H9 (cell line): ENCODE measurements around the gene RUNDC1. TPM values are rescaled to one million over a fixed set of nuclear protein-coding genes. Genes with fewer than 3 reads are reported as not detected.

Source experiments
- DNase-seq: peaks from one replicate; pipeline ENCODE4 v3.0.0-alpha.2; 2017
- H2AFZ ChIP-seq: one replicate; pipeline ENCODE4 v1.6.1; 2013; ENCODE audit warnings: mild to moderate bottlenecking, low read length, control low read depth, moderate library complexity
- H2AK5ac ChIP-seq: 2 replicates; pipeline ENCODE4 v1.6.1; 2013; ENCODE audit warnings: low read length, control low read depth, mixed read lengths; ENCODE audit not compliant: insufficient read length
- H2BK120ac ChIP-seq: one replicate; pipeline ENCODE4 v1.6.1; 2013; ENCODE audit warnings: low read depth, mild to moderate bottlenecking, low read length, control low read depth, inconsistent platforms; ENCODE audit not compliant: poor library complexity, severe bottlenecking
- H2BK12ac ChIP-seq: 2 replicates; pipeline ENCODE4 v1.6.1; 2013; ENCODE audit warnings: low read length, control low read depth, mixed read lengths, low read depth; ENCODE audit not compliant: insufficient read length
- H2BK15ac ChIP-seq: 2 replicates; pipeline ENCODE4 v1.6.1; 2013; ENCODE audit warnings: low read depth, low read length, control low read depth
- H2BK20ac ChIP-seq: one replicate; pipeline ENCODE4 v1.6.1; 2013; ENCODE audit warnings: low read depth, mild to moderate bottlenecking, low read length, control low read depth, inconsistent platforms; ENCODE audit not compliant: poor library complexity, severe bottlenecking
- H2BK5ac ChIP-seq: 2 replicates; pipeline ENCODE4 v1.6.1; 2013; ENCODE audit warnings: low read length, control low read depth, mixed read lengths; ENCODE audit not compliant: insufficient read length
- H3K14ac ChIP-seq: 2 replicates; pipeline ENCODE4 v1.6.1; 2013; ENCODE audit warnings: low read length, control low read depth; ENCODE audit not compliant: insufficient read depth
- H3K18ac ChIP-seq: 2 replicates; pipeline ENCODE4 v1.6.1; 2013; ENCODE audit warnings: low read depth, mild to moderate bottlenecking, mixed read lengths, low read length, control low read depth; ENCODE audit not compliant: insufficient read length
- H3K23ac ChIP-seq: 2 replicates; pipeline ENCODE4 v1.6.1; 2013; ENCODE audit warnings: low read length, control low read depth, mixed read lengths, low read depth; ENCODE audit not compliant: insufficient read length
- H3K23me2 ChIP-seq: 2 replicates; pipeline ENCODE4 v1.6.1; 2013; ENCODE audit warnings: low read depth, mild to moderate bottlenecking, mixed read lengths, low read length, control low read depth; ENCODE audit not compliant: insufficient read length, poor library complexity, severe bottlenecking
- H3K27ac ChIP-seq: 2 replicates; pipeline ENCODE4 v1.5.1; 2013; ENCODE audit warnings: low read length, control low read depth, mixed read lengths, low read depth; ENCODE audit not compliant: insufficient read length
- H3K27me3 ChIP-seq: 2 replicates; pipeline ENCODE4 v1.6.1; 2013; ENCODE audit warnings: low read length, control low read depth, inconsistent platforms; ENCODE audit not compliant: insufficient read depth
- H3K4ac ChIP-seq: 2 replicates; pipeline ENCODE4 v1.6.1; 2013; ENCODE audit warnings: low read depth, mild to moderate bottlenecking, control low read depth, inconsistent platforms, low read length, moderate library complexity
- H3K4me1 ChIP-seq: 2 replicates; pipeline ENCODE4 v1.6.1; 2013; ENCODE audit warnings: low read length, control low read depth, inconsistent platforms; ENCODE audit not compliant: insufficient read depth
- H3K4me2 ChIP-seq: 2 replicates; pipeline ENCODE4 v1.6.1; 2013; ENCODE audit warnings: low read length, control low read depth, mixed read lengths; ENCODE audit not compliant: insufficient read length, insufficient read depth
- H3K56ac ChIP-seq: 2 replicates; pipeline ENCODE4 v1.6.1; 2013; ENCODE audit warnings: low read depth, mild to moderate bottlenecking, mixed read lengths, low read length, control low read depth; ENCODE audit not compliant: insufficient read length
- H3K79me1 ChIP-seq: 2 replicates; pipeline ENCODE4 v1.6.1; 2013; ENCODE audit warnings: low read depth, mild to moderate bottlenecking, moderate library complexity, low read length, control low read depth, inconsistent platforms; ENCODE audit not compliant: insufficient read depth, poor library complexity, severe bottlenecking
- H3K79me2 ChIP-seq: 2 replicates; pipeline ENCODE4 v1.6.1; 2013; ENCODE audit warnings: low read length, control low read depth, inconsistent platforms; ENCODE audit not compliant: insufficient read depth
- H3K9ac ChIP-seq: 2 replicates; pipeline ENCODE4 v1.6.1; 2013; ENCODE audit warnings: low read length, control low read depth, mixed read lengths; ENCODE audit not compliant: insufficient read length; ENCODE audit errors: extremely low read depth
- H3K9me3 ChIP-seq: one replicate; pipeline ENCODE4 v1.6.1; 2013; ENCODE audit warnings: low read depth, low read length, inconsistent platforms; ENCODE audit not compliant: control insufficient read depth
- H3T11ph ChIP-seq: one replicate; pipeline ENCODE4 v1.6.1; 2013; ENCODE audit warnings: mild to moderate bottlenecking, low read length, control low read depth, inconsistent platforms
- H4K20me1 ChIP-seq: one replicate; pipeline ENCODE4 v1.6.1; 2013; ENCODE audit not compliant: control insufficient read depth, insufficient read length, insufficient read depth
- H4K5ac ChIP-seq: 2 replicates; pipeline ENCODE4 v1.6.1; 2013; ENCODE audit warnings: low read depth, mild to moderate bottlenecking, mixed read lengths, low read length, control low read depth; ENCODE audit not compliant: insufficient read length
- H4K8ac ChIP-seq: replicated peaks from 2 replicates; pipeline ENCODE4 v1.6.1; 2013; ENCODE audit warnings: low read length, control low read depth, mixed read lengths, low read depth; ENCODE audit not compliant: insufficient read length
- H4K91ac ChIP-seq: 2 replicates; pipeline ENCODE4 v1.6.1; 2013; ENCODE audit warnings: low read depth, mild to moderate bottlenecking, moderate library complexity, mixed read lengths, low read length, control low read depth; ENCODE audit not compliant: insufficient read length
- H3K27ac Mint-ChIP-seq, 3 experiments: 2 replicates in 2 of 3; 3 replicates in 1 of 3; pipeline ENCODE4 v1.8.0; 2020 to 2021; ENCODE audit warnings: mixed read lengths in 3 of 3, mild to moderate bottlenecking in 1 of 3, moderate library complexity in 1 of 3
- H3K27me3 Mint-ChIP-seq: 2 replicates; pipeline ENCODE4 v1.8.0; 2021; ENCODE audit warnings: low read depth, mild to moderate bottlenecking, moderate library complexity, mixed read lengths
- H3K36me3 Mint-ChIP-seq, 3 experiments: 2 replicates in 2 of 3; 3 replicates in 1 of 3; pipeline ENCODE4 v1.8.0; 2020 to 2021; ENCODE audit warnings: low read depth in 3 of 3, mixed read lengths in 3 of 3; ENCODE audit not compliant: insufficient read depth in 1 of 3
- H3K4me1 Mint-ChIP-seq, 2 experiments: 2 replicates each; pipeline ENCODE4 v1.8.0; 2020; ENCODE audit warnings: mixed read lengths in 2 of 2
- H3K4me3 Mint-ChIP-seq, 2 experiments: 2 replicates in 1 of 2; 3 replicates in 1 of 2; pipeline ENCODE4 v1.8.0; 2020 to 2021; ENCODE audit warnings: mild to moderate bottlenecking in 2 of 2, mixed read lengths in 2 of 2, moderate library complexity in 1 of 2
- H3K9me3 Mint-ChIP-seq, 2 experiments: 2 replicates in 1 of 2; 3 replicates in 1 of 2; pipeline ENCODE4 v1.8.0; 2020; ENCODE audit warnings: mild to moderate bottlenecking in 2 of 2, mixed read lengths in 2 of 2, moderate library complexity in 1 of 2
- CTCF ChIP-seq: fragments of 200-600 bp; sonication (generic); conservative IDR thresholded peaks from 3 replicates; pipeline ENCODE4 v1.8.0; 2021; ENCODE audit warnings: antibody characterized with exemption, mild to moderate bottlenecking
- WGBS: extraction: QIAGEN DNeasy Blood & Tissue Kit; methylation state at CpG from one replicate; pipeline ENCODE4 v1.1.7; 2013; ENCODE audit warnings: missing lambda C conversion rate, low lambda C conversion rate, mixed read lengths; ENCODE audit not compliant: insufficient read length; ENCODE audit errors: extremely low coverage; 5-methylcytosine and 5-hydroxymethylcytosine counted together
- total RNA-seq: library from RNA; stranded (reverse); gene quantifications from 2 replicates; pipeline ENCODE4 v1.2.1, GENCODE V29; 2021

RUNDC1 gene
- total RNA-seq, 1 experiment from 2014 or later: 18.8 TPM

DNA sequence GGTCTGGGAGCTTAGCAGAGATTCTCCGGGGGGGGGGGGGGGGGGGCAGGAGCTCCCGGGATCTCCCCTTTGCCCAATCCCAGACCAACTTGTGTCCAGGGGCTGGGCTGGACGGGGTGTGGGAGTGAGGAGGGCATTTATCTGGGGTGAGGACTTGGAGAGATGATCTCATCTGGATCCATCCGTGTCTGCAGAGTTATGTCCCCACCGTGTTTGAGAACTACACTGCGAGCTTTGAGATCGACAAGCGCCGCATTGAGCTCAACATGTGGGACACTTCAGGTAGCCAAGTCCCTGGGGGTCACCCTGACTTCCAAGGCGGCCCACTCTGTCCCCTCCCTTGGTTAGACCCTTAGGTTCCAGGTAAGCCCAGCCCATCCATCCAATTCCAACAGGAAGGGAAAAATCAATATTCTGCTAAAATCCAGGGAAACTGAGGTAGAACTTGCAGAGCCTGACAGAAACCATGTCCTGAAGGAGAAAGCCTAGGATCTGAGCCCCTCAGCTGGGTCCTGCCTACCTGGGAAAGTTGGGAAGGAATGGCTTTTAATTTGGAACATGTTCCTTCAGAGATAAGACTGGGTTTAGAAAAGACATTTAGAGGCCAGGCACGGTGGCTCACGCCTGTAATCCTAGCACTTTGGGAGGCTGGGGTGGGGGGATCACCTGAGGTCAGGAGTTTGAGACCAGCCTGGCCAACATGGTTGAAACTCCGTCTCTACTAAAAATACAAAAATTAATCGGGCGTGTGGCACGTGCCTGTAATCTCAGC, 45.6 kb downstream of the RUNDC1 start:
- Histone ChIP-seq H4K8ac (no peak overlapping the region), H3K56ac (no peak overlapping the region), H3K18ac (no peak overlapping the region), H2BK5ac (no peak overlapping the region), H3K79me2 (no peaks in the 10 kb centered on the region; the same call in 1 of the 2 replicates), H3K27ac (no peak overlapping the region), H3T11ph (no peak overlapping the region), H2AFZ (no peak overlapping the region), H3K79me1 (no peaks in the 10 kb centered on the region), H2BK20ac (no peak overlapping the region), H3K23ac (no peak overlapping the region), H3K4me1 (peaks cover 10% of the 10 kb centered on the region; the same call in 1 of the 2 replicates), H2BK15ac (no peak overlapping the region), H4K5ac (no peak overlapping the region), H3K4me2 (peak overlapping the region; percentile 79), H3K4ac (no peak overlapping the region), H3K14ac (no peak overlapping the region; the same call in 1 of the 2 replicates), H3K9me3 (no peaks in the 10 kb centered on the region), H2AK5ac (no peak overlapping the region), H4K91ac (no peak overlapping the region), H2BK120ac (no peak overlapping the region), H3K27me3 (no peaks in the 10 kb centered on the region), H4K20me1 (no peaks in the 10 kb centered on the region), H3K9ac (peak overlapping the region; percentile 54), H3K23me2 (peaks cover 14% of the 10 kb centered on the region), H2BK12ac (no peak overlapping the region)
- no peak overlapping the region for H3K27ac Mint-ChIP-seq
- no peaks in the 10 kb centered on the region for H3K9me3 Mint-ChIP-seq
- peaks cover 10 to 30% (median 25%) of the 10 kb centered on the region in 3 experiments; a peak in 6 of 7 replicates for H3K36me3 Mint-ChIP-seq
- H3K27me3 Mint-ChIP-seq: no peaks in the 10 kb centered on the region
- H3K4me3 Mint-ChIP-seq: peak overlapping the region; percentile 75 to 98
- DNase-seq: no peak
- H3K4me1 Mint-ChIP-seq: peaks cover 39 to 47% of the 10 kb centered on the region in 2 experiments
- no peak for TF ChIP-seq CTCF
- no CpG with 5 or more reads among the region's 16 CpGs for WGBS
